Limb (tissue), 2 donors: Measurements from ENCODE around the gene ZNF22.
"Not testable (repeated sequence)": the region's sequence is repeated elsewhere in the genome, so short reads cannot be mapped to it uniquely, and the experiment has no call there.

Source experiments
- DNase-seq, 2 donors: peaks; one replicate each; pipeline ENCODE4 v3.0.0-alpha.2; 2016; ENCODE audit errors: extremely low spot score in 2 of 2

The ZNF22 gene

GRCh38 chr10:45006276-45007030 lies 5.7 kb downstream of the ZNF22 start:
- DNase-seq = no peak

DNA sequence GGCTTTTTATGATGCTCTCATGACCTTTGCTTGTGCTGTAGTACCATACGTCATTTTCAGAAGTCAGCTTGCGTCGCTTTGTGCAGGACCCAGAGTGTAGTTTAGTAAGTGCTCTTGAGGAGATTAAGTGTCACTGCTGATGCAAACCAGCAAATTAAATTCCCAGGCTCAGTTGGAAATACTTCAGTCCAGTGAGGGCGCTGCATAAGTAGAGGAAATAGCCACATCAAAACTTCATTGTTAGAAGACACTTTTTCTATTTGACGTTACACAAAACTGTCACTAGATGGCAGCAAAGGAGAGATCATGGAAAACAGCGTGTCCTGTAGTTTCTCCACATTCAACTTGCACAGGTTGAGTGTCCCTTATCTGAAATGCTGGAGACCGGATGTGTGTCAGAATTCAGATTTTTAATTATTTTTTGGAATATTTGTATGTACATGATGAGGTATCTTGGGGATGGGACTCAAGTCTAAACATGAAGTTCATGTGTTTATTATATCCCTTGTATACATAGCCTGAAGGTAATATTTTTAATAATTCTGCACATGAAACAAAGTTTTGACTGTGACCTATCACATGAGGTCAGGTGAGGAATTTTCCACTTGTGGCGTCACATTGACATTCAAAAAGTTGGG lies 7.9 kb downstream of the ZNF22 start:
- DNase-seq = peak in 1 of 2 donors; percentile 87

DNA sequence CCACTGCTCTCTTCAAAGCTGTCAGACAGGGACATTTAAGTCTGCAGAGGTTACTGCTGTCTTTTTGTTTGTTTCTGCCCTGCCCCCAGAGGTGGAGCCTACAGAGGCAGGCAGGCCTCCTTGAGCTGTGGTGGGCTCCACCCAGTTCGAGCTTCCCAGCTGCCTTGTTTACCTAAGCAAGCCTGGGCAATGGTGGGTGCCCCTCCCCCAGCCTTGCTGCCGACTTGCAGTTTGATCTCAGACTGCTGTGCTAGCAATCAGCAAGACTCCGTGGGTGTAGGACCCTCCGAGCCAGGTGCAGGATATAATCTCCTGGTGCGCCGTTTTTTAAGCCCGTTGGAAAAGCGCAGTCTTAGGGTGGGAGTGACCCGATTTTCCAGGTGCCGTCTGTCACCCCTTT lies 13.8 kb downstream of the ZNF22 start:
- not testable (repeated sequence) for DNase-seq

DNA sequence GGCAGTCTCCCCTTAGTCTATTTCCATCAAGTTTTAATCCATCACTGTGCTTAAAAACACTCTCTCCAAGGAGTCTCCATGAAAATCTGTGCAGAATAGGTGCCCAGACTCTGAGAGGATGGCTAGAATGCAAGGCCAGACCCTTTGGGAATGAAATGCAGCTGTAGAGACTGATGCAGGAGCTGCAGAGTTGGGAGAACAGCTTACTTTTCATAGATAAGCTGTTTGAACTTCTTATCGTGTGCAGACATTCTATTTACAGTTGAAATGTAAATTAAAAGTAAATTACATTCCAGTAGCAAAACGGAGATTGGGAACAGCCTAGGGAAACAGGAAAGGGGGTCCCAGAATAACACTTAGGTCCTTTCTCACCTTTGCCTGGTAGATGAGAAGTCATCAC lies 14.9 kb downstream of the ZNF22 start:
- DNase-seq = no peak

- no peak for DNase-seq
Observed at GRCh38 chr10:45023426-45023825, 22.7 kb downstream of the ZNF22 start.

GRCh38 chr10:45034301-45034700 lies 33.6 kb downstream of the ZNF22 start:
- DNase-seq = no peak

DNA sequence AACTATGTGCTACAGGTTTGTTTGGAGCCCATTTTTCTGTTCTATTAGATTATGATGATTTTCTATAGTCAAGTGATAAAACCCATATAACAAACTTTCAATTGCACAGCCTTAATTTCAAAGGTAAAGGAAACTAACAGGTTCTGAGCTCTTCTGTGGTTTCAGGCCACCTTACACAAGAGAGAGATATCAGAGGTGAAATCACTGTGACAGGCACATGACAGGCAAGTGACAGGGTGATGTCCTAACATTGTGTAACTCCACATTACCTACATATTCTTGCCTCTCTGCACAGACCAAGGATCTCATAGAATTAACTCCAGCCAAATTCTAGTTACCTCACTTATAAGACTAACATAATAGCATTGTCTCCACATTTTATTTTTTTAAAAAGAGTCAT lies 35.0 kb downstream of the ZNF22 start:
- DNase-seq = no peak

- no peak for DNase-seq
Observed at GRCh38 chr10:45040921-45041542, 40.3 kb downstream of the ZNF22 start.

DNA sequence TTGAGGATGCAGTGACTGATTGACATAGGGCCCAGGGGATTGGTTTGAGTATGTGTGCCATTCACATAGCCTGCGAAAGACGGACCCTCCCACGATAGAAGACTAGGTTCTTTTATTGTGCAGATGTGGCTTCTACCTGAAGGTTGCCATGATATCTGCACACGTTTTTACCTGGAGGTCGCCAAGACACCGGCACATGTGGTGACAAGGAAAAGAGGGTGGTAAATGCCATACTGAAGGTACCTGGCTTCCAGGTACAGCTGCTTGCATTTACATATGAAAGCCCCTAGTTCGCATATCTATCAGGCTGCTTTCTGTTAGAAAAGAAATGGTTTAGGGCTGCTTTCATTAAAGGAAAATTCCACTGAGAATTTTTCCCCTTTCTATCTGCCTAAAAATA lies 43.6 kb downstream of the ZNF22 start:
- no peak for DNase-seq

GRCh38 chr10:45050551-45051235 lies 50.0 kb downstream of the ZNF22 start:
- DNase-seq = no peak

- DNase-seq = no peak
Observed at GRCh38 chr10:45052700-45053099, 52.0 kb downstream of the ZNF22 start.

DNA sequence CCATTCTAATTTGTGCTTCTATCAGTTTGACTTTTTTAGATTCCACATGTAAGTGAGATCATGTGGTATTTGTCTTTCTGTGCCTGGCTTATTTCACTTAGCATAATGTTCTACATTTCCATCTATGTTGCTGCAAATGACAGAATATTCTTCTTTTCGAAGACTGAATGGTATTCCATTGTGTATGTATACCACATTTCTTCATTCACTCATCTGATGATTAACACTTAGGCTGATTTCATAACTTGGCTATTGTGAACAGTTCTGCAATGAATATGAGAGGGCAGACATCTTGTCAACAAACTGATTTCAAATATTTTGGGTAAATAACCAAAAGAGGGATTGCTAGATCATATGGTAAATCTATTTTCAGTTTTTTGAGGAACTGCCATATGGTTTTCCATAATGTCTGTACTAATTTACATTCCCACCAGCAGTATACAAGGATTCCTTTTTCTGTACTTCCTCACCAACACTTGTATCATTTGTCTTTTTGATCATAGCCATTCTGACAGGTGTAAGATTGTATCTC lies 52.9 kb downstream of the ZNF22 start:
- DNase-seq = no peak
